Activated CD4-positive, alpha-beta T cell treated with anti-CD3 and anti-CD28 coated beads for 24 hours (primary cell): ENCODE results near the gene OR10A5.
"Not testable (repeated sequence)": the region's sequence is repeated elsewhere in the genome, so short reads cannot be mapped to it uniquely, and the experiment has no call there.

Experiments
- DNase-seq, 2 donors: peaks; one replicate each; pipeline ENCODE4 v3.0.0-alpha.2; 2020; ENCODE audit warnings: low read depth in 2 of 2

OR10A5 gene, protein sequence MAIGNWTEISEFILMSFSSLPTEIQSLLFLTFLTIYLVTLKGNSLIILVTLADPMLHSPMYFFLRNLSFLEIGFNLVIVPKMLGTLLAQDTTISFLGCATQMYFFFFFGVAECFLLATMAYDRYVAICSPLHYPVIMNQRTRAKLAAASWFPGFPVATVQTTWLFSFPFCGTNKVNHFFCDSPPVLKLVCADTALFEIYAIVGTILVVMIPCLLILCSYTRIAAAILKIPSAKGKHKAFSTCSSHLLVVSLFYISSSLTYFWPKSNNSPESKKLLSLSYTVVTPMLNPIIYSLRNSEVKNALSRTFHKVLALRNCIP

DNA sequence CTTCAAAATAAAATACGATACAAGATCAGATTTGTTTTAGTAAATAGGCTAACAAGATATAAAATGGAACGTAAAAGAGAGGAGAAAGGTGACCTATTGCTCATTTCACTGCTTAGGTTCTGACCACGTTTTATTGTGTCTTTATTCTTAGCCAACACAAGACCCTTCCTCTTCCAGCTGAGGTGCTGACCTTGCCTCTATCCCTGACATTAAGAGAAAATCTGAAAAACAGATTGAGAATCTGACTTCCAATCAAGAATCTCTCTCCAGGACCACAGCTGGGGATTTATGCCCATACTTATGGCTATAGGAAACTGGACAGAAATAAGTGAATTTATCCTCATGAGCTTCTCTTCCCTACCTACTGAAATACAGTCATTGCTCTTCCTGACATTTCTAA, at the start of gene OR10A5:
Gene OR10A5 (plus strand): TSS at position 301 of the 400 bp plus-strand sequence. CDS start 0 bp downstream, at position 301.
- no peak for DNase-seq

DNA sequence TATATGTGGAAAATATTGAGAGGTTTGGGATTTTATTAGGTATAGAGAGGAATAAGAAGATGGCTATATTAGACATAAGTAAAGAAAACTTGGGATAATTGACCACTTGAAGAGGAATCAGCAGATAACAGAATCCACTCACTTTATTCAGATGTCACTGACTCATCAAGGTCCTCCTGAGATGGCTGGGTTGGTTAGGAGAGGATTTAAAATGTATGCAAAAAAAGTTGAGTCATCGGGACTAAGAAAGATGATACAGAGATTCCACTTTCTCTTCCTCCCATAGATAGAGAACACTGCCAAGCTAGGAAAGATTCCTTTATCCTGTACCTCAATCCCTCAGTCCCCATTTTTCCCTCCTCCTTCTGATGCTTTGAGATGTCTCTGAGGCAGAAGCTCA, 46.1 kb upstream of the OR10A5 start, which contains the start of gene OR6A2:
Gene OR6A2 (minus strand): TSS at position 288 of the 400 bp plus-strand sequence. CDS start 3,981 bp downstream, outside the sequence.
- no peak for DNase-seq

DNA sequence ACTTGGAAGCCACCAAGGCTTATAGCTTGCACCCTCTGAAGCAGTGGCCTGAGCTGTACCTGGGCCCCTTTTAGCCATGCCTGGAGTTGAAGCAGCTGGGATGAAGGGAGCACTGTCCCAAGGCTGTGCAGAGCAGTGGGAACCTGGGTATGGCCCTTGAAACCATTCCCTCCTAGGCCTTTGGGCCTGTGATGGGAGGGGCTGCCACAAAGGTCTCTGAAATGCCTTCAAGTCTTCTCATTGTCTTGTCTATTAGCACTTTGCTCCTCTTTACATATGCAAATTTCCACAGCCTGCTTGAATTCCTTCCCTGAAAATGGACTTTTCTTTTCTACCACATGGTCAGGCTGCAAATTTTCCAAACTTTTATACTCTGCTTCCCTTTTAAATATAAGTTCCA, 44.4 kb upstream of the OR10A5 start:
- DNase-seq = not testable (repeated sequence)

DNA sequence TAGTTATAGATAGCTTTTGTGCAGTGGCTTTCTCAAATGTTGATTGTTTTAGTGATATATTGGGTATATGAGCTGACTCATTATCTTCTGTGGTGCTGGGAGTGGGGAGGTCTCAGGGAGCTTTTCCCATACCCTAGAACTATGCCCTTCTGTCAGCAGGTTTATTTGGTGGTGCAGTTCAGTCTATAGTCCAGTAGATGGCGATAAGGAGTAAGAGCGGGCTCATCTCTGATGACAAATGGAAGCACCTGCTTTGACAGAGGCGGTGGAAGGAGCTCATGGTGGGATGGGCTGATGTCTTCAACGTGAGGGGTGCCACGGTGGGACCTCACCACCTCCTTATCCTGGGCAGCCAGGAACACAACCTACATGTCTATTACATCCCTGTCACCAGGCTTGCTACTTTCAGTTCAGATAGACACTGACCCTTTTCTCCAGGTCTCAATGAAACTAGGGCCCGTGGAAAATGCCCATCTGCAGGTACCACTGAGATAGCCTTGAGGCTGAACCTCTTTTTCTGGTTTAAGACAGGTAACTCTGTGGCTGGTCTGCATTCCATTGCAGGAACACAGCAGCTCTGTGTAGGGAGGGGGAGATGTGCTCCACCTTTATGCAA, 33.0 kb upstream of the OR10A5 start:
- peak in 1 of 2 donors; percentile 15 for DNase-seq

DNA sequence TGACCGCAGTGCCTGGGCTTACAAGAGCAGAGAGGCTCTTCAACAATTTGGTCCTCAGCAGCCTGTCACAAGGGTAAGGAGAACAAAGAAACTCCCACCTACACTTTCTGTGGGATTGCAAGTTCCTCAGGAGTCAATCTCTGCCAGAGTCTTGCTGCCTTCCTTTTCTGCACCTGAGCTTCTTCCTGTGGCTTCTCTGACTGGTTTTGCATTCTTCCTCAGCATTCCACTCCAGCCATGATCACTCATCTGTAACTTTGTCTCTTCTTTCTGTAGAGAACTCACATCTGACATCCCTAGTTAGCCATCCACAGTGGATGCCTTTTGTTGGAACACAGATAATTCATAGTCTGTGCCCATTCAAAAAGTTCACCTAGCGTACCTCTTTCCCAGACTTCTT, 31.8 kb upstream of the OR10A5 start:
- DNase-seq = no peak

DNA sequence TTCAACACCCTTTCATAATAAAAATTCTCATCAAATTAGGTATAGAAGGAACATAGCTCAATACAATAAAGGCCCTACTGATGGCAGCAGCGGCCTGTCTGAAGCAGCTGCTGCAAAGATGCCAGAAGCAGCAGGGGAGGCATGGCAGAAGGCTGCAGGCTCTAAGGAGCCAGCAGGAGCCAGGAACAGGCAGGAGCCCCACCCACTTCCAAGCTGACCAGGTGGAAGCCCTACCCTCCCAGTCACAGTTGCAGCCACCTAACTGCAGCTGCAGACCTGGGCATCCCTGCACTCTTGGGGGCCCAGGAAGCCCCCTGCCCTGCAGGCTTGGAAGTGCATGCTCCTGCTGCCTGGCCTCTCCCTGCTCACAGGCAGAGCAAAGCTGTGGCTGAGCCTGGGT, 27.8 kb upstream of the OR10A5 start:
- DNase-seq = no peak

DNA sequence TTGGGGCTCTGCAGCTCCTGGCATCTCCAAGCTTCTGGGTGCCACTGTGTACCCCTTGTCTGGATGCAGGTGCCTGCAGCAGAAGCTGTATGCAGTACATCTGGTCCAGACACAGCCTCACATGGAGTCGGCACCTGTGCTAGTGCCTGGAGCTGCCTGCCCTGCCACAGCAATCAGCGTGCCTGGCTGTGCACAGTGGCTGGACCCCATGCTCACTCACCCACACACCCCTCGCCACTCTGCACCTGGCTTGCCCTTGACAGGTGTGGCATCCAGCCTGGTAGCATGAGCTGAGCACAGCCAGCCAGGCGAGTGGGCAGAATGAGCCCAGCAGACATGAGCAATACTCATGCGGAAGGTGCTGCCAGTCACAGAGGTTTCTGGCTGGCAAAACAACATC, 26.5 kb upstream of the OR10A5 start:
- DNase-seq = no peak

DNA sequence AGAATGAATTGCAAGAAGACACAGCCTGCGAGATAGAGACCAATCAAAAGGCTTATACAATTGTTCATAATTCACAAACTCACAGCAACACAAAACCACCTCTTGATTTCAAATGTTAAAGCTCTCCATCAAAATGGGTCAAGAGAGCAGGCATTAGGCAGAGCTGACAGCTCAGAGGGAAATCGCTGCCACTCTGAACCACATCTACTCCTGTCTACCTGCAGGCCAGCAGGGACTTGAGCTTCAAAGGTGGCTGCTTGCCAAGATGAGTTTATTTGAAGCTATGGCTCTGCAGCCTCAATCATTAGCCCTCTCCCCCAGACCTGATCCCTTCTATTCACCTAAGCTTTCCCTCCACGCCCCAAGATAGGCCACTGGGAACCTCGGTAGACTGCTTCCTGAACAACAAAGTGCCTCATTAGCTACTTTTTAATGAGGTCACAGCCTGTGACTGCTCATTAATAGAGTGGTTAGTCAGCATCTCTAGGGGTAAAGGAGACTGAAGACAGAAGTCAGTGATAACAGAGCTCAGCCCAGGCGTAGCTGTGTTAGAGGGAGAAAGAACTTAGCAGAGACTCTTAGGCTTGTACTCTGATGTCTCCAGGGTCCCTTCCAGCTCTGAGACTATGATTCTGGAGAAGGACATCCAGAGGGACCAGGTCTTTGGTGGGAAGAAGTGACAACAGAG, 21.2 kb upstream of the OR10A5 start:
- DNase-seq = no peak

DNA sequence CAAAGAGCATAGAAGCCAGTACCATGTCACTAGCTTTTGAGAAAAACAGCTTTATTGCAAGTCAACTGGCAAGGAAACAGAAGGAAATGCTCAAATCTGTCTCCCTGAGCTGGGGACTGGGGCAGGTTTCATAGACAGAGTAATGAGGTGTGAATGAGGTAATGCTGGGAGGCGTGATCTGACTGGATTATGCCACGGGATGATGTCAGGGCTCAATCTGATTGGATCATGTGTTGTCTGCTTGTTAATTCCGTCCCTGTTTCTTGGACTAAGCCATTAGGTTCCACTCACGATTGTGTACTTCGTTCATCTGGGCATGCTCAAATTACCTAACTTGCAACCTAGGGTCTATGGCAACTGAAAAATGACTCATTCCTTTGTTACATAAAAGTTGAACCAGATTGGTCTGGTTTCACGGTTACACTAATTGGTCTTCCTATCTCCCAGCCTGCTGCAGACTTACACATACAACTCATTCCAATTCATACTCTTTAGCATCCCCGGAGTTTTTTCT, 20.2 kb upstream of the OR10A5 start:
- DNase-seq = no peak

DNA sequence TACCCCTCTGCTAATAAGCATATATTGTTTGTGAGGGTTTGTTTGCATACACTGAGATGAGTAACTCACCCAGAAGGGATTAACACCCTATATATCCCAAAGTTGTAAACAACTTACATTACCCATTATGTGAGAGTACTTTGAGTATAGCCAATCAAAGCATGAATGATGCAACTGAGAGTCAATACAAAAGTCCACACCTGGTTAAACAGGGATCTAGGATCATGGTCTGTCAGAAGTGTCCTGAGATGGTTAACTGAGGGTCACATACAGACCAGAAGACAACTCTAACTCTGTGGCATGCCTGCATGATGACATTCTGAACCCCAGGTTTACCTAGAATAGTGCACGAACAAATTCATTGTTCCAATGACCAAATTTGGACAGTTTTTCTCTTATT, 17.4 kb upstream of the OR10A5 start:
- no peak for DNase-seq

DNA sequence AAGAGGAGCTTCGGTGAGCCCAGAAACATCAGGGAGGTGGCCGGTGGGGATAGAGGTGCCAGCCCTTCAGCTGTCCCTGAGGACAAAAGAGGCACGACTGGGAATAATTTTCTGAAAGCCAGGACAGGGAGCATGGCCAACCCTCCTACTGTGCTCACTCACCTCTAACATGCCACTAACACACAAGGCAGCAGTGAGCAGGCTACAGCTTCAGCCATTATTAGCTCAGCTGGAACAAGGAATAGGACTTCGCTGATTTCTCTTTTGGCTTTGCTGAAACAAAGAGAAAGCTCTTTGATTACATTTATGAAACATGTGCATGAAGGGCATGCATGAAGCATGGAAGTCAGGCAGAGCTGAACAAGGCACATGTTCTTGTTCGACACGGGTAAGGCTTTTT, 12.1 kb upstream of the OR10A5 start:
- DNase-seq = no peak

DNA sequence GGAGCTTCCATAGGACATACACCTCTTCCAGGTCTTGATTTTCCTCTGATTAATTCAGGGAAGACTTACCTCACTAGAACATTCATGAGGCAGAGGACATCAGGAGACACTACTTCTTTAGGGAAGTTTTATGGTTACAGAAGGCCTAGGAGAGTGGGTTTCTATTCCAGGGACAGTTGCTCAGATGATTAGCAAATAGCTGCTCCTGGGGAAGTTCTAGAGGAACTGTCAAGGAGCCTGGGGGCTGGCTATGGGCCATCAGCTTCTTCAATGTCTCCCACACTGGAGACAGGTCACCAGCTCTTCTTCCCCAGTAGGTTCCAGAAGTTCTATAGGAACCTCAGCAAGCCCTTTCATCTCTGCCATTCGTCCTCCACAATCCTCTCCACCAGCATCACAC, 11.5 kb upstream of the OR10A5 start:
- DNase-seq = no peak

DNA sequence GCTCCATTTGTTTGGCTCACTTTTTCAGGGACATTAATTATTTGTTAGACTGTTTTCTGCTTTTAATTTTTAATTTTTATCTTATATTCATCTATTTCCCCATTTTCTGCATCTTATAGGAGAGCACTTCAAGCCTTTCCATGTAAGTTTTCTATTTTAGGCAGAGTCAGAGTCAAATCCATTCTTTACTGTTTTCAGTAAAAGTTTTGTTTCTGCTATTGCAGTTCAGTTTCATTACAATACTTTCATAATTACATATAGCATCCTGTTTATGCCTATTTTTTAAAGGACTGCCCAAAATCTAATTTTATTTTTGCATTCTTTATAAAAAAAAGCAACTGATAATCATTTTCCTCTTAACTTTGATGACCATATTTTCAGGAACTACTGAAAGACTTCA, 3.8 kb upstream of the OR10A5 start:
- no peak for DNase-seq

DNA sequence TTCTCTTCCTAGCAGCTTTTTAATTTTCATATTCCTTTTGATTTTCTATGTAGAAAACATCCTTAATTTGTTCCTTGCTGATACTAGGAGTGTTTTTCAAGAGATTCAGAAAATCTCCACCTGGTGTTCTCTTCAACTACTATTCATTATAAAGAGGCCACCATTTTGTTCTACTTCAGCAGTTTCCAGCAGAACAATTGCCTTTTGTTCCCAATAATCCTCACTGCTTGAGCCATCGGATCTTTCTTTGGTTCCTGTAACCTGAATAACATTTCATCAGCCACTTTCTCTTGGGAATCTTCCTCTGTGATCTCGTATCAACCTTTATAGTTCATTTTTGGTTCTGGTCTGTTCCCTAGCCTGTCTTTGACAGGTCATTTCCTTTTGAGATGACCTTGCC, 1.8 kb upstream of the OR10A5 start:
- no peak for DNase-seq

DNA sequence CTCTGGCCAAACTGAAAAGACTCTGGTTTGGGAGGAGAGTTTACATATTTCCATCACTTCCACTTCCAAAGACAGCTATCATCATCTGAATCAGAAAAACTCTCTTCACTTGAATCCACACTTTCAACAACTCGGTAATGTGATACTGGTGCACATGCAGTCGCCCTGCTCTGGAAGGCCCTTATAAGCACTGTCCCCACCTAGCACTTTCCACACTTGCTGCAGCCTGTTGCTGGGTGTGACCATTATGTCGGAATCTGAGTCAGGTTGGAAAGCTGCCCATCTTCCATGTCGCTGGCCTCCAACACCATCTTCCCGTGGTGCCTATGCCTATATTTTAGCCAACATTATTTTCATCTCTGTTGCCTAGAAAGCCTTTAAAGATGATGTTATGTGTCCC, 1.1 kb upstream of the OR10A5 start:
- DNase-seq = no peak

DNA sequence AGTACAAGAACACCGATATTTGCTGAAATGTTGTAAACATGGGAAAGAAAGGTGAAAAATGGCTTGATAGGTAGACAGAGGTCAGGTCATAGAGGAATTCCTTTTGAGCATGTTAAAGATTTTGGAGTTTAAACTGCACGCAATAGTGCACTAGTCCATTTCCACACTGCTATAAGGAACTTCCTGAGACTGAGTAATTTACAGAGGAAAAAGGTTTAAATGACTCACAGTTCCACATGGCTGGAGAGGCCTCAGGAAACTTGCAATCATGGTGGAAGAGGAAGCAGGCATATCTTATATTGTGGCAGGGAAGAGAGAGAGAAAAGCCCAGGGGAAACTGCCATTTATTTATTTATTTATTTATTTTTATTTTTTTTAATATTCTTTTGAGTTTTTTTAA, 5.0 kb downstream of the OR10A5 start:
- no peak for DNase-seq

DNA sequence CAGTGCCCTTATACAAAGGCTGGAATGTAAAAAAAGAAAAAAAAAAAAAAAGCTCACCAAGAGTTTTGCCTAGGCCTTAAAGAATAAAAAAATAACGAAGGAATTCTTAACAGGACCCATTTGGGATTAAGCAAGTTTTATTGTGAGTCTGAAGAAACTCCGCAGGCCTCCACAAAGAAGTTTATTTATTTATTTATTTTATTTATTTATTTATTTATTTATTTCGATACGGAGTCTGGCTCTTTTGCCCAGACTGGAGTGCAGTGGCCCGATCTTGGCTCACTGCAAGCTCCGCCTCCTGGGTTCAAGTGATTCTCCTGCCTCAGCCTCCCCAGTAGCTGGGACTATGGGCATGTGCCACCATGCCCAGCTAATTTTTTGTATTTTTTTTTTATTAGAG, 9.3 kb downstream of the OR10A5 start:
- DNase-seq = not testable (repeated sequence)

DNA sequence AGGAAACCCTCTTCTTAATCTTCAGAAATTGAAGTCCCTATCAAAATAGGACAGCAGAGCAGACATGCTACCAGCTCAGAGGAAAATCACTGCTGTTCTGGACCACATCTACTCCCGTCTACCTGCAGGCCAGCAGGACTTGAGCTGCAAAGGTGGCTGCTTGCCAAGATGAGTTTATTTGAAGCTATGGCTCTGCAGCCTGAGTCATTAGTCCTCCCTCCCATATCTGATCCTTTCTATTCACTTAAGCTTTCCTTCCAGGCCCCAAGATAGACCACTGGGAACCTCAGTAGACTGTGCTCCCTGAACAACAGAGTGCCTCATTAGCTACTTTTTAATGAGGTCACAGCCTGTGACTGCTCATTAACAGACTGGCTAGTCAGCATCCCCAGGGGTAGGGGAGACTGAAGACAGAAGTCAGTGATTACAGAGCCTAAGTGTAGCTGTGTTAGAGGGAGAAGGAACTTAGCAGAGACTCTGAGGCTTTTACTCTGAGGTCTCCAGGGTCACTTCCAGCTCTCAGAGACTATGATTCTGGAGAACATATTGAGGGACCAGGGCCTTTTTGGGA, 10.6 kb downstream of the OR10A5 start:
- DNase-seq = no peak

DNA sequence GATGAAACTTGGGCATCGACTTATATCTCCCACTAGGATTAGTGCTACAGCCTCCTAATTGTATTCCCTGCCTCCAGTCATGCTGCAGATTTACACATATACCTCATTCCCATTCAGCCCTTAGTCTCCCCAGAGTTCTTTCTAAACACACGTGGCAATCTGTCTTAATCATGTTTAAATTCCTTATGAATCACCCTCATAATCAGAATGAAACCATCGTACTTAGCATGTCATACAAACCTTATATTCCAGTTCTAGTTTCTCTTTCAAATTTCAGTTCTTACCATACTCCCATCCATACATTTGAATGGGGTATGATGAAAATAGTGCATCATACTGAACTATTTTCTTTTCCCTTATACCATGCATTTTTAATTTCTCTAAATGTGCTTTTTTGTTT, 11.4 kb downstream of the OR10A5 start:
- no peak for DNase-seq

DNA sequence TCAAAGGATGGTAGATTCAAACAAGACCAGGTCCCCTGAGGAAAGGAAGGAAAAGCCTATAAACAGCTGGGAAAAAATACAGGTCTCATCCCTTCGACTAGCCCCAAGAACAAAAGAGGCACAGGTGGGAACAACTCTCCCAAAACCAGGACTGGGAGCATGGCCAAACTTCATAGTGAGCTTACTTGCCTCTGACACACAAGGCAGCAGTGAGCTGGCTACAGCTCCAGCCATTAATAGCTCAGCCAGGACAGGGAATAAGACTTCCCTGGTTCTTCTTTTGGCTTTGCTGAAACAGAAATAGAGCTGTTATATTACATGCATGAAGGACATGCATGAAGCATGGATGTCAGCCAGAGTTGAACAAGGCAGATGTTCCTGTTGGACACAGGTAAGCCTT, 17.5 kb downstream of the OR10A5 start, which contains the start of gene OR10A2:
Gene OR10A2 (plus strand): TSS at position 97 of the 400 bp plus-strand sequence. CDS start 6,698 bp downstream, outside the sequence.
- no peak for DNase-seq

DNA sequence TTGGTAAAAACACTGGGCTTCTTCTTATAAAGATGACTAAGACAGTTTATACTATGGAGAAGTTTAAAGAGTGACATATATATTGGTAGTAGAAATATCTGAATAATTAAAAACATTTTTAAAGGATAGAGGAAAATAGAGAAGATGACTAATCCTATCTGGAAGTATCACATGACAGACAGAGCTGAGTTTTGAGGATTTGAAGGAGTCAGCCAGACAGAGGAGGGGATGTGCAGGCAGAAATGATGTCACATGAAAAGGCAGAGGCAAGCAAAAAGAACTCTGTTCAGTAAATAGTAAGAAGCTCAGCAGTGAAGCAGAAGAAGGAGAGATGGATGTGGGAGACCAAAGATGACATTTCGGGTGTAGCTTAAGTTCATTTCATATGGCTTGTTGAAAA, 19.0 kb downstream of the OR10A5 start:
- no peak for DNase-seq

DNA sequence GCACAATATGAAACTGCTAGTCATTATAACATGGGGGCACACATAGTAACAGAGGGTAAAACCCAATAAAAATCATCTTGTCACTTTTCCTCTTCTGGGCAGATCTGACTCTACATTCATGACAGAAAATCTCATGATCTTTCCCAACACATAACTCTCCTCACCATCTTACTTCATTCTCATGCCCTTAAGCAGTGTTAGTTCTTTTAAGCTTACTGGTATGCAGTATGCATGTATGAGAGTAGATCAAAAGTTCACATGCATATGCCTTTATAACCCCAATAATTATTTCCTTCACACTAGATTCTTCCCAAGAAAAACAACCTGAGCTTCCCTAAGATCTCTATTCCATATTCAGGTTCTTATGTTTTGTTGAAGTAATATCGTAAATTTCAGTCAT, 25.8 kb downstream of the OR10A5 start:
- DNase-seq = no peak
